SU-DHL-6 (cell line): Measurements from ENCODE around the gene SDCBP2.
"Not testable (repeated sequence)": the region's sequence is repeated elsewhere in the genome, so short reads cannot be mapped to it uniquely, and the experiment has no call there.

Experiments used
- H2AFZ ChIP-seq: fragments of 200-600 bp; sonication (generic); 2 replicates; pipeline ENCODE4 v1.6.1; 2014; ENCODE audit warnings: low read depth, mild to moderate bottlenecking, moderate library complexity, mixed read lengths, antibody characterized with exemption, low read length; ENCODE audit not compliant: severe bottlenecking
- H3F3A ChIP-seq: fragments of 200-600 bp; shearing (Covaris generic); 2 replicates; pipeline ENCODE4 v1.6.0; 2016; ENCODE audit warnings: antibody characterized with exemption, mild to moderate bottlenecking; ENCODE audit not compliant: insufficient read depth
- H3K27ac ChIP-seq: fragments of 200-600 bp; sonication (generic); 2 replicates; pipeline ENCODE4 v1.5.1; 2016; ENCODE audit warnings: low read depth, mild to moderate bottlenecking, low read length, moderate library complexity, mixed read lengths
- H3K27me3 ChIP-seq: fragments of 200-600 bp; sonication (generic), shearing (Covaris generic); 2 replicates; pipeline ENCODE4 v1.6.0; 2014; ENCODE audit warnings: mild to moderate bottlenecking, low read length
- H3K36me3 ChIP-seq: fragments of 200-600 bp; sonication (generic); 2 replicates; pipeline ENCODE4 v1.6.1; 2014; ENCODE audit warnings: mild to moderate bottlenecking, low read length, mixed read lengths
- H3K4me2 ChIP-seq: fragments of 300-600, 200-600 bp; shearing (Covaris generic), sonication (generic); 2 replicates; pipeline ENCODE4 v1.6.0; 2014; ENCODE audit warnings: low read length, low read depth, mild to moderate bottlenecking; ENCODE audit not compliant: poor library complexity, severe bottlenecking
- H3K4me3 ChIP-seq: fragments of 200-600 bp; sonication (generic); 2 replicates; pipeline ENCODE4 v1.5.1; 2014; ENCODE audit warnings: antibody characterized with exemption, low read length, mild to moderate bottlenecking, mixed read lengths; ENCODE audit not compliant: insufficient read depth, poor library complexity, severe bottlenecking
- H3K79me2 ChIP-seq: fragments of 200-600 bp; sonication (generic); 2 replicates; pipeline ENCODE4 v1.6.1; 2014; ENCODE audit warnings: mild to moderate bottlenecking, low read length, moderate library complexity; ENCODE audit not compliant: insufficient read depth
- H3K9ac ChIP-seq: fragments of 200-600 bp; sonication (generic); 2 replicates; pipeline ENCODE4 v1.7.0; 2014; ENCODE audit warnings: mild to moderate bottlenecking, low read length
- H3K9me2 ChIP-seq: fragments of 200-600 bp; sonication (generic); replicated peaks from 2 replicates; pipeline ENCODE4 v1.6.1; 2014; ENCODE audit warnings: low read length; ENCODE audit not compliant: insufficient read depth
- H3K9me3 ChIP-seq: fragments of 200-600 bp; sonication (generic); 2 replicates; pipeline ENCODE4 v1.6.1; 2014; ENCODE audit warnings: low read length, mixed read lengths; ENCODE audit not compliant: insufficient read depth
- H4K20me1 ChIP-seq: fragments of 200-600 bp; sonication (generic); 2 replicates; pipeline ENCODE4 v1.6.1; 2014; ENCODE audit warnings: low read depth, mild to moderate bottlenecking, antibody characterized with exemption, low read length, moderate library complexity, mixed read lengths
- EZH2phosphoT487 ChIP-seq: fragments of 200-600 bp; sonication (generic), shearing (Covaris generic); conservative IDR thresholded peaks from 2 replicates; pipeline ENCODE4 v1.6.1; 2018; ENCODE audit warnings: mild to moderate bottlenecking, antibody characterized with exemption, low read length, moderate library complexity, mixed read lengths
- TF ChIP-seq, protein P1 (sequence below): fragments of 200-600 bp; sonication (generic); IDR thresholded peaks from one replicate; pipeline ENCODE4 v1.5.1; 2017; ENCODE audit warnings: antibody characterized with exemption, mild to moderate bottlenecking, low read length, moderate library complexity; ENCODE audit not compliant: insufficient read depth, poor library complexity, severe bottlenecking

SDCBP2 gene

DNA sequence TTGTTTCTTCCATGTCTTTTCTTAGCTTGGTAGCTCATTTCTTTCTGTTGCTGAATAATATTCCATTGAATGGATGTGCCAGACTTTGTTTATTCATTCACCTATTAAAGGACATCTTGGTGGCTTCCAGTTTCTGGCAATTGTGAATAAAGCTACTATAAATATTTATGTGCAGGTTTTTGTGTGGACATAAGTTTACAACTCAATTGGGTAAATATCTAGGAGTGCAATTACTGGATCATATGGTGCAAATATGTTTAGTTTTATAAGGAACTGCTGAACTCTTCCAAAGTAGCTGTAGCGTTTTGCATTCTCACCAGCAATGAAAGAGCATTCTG, 16.8 kb upstream of the SDCBP2 start:
- no peak for TF ChIP-seq EZH2phosphoT487
- TF ChIP-seq, protein P1, sequence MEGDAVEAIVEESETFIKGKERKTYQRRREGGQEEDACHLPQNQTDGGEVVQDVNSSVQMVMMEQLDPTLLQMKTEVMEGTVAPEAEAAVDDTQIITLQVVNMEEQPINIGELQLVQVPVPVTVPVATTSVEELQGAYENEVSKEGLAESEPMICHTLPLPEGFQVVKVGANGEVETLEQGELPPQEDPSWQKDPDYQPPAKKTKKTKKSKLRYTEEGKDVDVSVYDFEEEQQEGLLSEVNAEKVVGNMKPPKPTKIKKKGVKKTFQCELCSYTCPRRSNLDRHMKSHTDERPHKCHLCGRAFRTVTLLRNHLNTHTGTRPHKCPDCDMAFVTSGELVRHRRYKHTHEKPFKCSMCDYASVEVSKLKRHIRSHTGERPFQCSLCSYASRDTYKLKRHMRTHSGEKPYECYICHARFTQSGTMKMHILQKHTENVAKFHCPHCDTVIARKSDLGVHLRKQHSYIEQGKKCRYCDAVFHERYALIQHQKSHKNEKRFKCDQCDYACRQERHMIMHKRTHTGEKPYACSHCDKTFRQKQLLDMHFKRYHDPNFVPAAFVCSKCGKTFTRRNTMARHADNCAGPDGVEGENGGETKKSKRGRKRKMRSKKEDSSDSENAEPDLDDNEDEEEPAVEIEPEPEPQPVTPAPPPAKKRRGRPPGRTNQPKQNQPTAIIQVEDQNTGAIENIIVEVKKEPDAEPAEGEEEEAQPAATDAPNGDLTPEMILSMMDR: no peak
- Histone ChIP-seq H3K9ac (no peak overlapping the region), H3K9me3 (peaks cover 12% of the 10 kb centered on the region; the same call in 1 of the 2 replicates), H3K4me2 (no peak overlapping the region), H3K9me2 (no peaks in the 10 kb centered on the region), H2AFZ (no peak overlapping the region), H3K79me2 (no peaks in the 10 kb centered on the region), H3K4me3 (no peak overlapping the region), H3K27ac (no peak overlapping the region), H3K27me3 (no peaks in the 10 kb centered on the region), H4K20me1 (no peaks in the 10 kb centered on the region), H3K36me3 (peaks cover 7% of the 10 kb centered on the region; the same call in 1 of the 2 replicates), H3F3A (no peaks in the 10 kb centered on the region)

DNA sequence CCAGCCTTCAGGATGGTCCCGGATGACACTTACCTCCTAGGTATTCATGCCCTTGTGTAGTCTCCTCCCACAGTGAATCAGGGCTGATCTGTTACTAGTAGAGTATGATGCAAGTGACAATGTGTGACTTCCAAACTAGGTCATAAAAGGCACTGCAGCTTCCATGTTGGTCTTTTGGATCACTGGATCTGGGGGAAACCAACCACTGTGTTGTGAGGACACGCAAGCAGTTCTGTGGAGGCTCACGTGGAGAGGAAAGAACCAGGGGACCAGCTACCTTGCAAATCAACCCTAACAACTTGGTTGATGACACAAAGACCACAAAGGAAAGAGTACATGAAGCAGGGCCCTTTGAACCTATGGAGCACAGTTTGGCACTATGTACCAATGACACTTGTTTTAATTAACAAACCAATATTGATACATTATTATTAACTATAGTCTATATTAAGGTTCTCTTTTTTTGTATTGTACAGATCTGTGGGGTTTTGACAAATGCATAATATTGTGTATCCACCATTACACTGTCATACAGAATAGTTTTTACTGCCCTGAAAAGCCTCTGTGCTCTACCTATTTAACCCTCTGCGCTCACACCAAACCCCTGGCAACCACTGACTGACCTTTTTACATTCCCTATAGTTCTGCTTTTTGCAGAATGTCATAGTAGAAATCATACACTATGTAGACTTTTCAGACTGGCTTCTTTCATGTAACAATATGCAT, 16.3 kb upstream of the SDCBP2 start:
- Histone ChIP-seq H3K27ac (no peak overlapping the region), H4K20me1 (no peaks in the 10 kb centered on the region), H3K4me3 (no peak overlapping the region), H2AFZ (no peak overlapping the region), H3K79me2 (no peaks in the 10 kb centered on the region), H3K9me2 (no peaks in the 10 kb centered on the region), H3K9ac (no peak overlapping the region), H3F3A (no peaks in the 10 kb centered on the region), H3K4me2 (no peak overlapping the region), H3K27me3 (no peaks in the 10 kb centered on the region), H3K36me3 (peaks cover 7% of the 10 kb centered on the region; the same call in 1 of the 2 replicates), H3K9me3 (peaks cover 12% of the 10 kb centered on the region; the same call in 1 of the 2 replicates)
- TF ChIP-seq EZH2phosphoT487: no peak
- TF ChIP-seq, protein P1: no peak

DNA sequence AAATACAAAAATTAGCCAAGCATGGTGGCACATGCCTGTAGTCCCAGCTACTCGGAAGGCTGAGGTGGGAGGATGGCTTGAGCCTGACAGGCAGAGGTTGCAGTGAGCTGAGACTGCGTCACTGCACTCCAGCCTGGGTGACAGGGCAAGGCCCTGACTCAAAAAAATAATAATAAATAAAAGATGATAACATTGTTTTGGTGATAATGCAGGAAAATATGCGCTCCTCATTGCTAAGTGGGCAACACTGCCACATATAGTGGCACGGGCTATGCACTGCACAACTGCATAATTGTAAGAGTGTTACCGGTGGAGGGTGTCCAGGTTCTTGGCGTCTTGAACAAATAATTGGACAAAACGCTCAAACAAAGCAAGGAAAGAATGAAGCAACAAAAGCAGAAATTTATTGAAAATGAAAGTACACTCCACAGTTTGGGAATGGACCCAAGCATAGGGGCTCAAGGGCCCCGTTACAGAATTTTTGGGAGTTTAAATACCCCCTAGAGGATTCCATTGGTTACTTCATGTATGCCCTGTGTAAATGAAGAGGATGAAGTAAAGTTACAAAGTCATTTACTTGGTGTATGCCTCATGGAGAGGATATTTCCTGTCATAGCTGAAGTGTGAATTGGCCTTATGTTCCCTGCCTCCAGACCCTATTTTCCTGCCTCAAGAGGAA, 14.6 kb upstream of the SDCBP2 start:
- not testable (repeated sequence) for H3K27me3 ChIP-seq, H3K79me2 ChIP-seq, H3K27ac ChIP-seq, H3K36me3 ChIP-seq, H3F3A ChIP-seq, H3K4me3 ChIP-seq, H3K9me2 ChIP-seq, H3K9ac ChIP-seq, H2AFZ ChIP-seq, H4K20me1 ChIP-seq, H3K4me2 ChIP-seq
- H3K9me3 ChIP-seq: peaks cover 12% of the 10 kb centered on the region; the same call in 1 of the 2 replicates
